Measurements from ENCODE around the gene TRIML2.

DNA sequence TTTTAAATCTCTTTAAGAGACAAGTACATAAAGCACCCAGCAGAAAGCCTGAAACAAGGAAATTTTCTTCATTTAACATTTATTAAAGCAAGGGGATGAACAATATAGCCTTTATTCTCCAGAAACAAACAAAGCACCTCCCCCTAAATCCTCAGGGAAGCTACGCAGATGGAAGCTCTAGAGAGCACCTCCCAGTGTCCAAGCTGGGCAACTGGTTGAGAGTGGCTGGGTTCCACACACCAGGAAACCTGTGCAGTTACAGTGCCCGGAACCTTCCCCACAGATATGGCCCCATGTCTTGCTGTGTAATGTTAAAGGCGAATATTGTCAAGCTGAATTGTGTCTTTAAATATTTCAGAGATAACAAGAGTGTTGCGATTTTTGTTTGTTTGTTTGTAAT is 21.0 kb upstream of the TRIML2 start:
- TF ChIP-seq, protein P1, sequence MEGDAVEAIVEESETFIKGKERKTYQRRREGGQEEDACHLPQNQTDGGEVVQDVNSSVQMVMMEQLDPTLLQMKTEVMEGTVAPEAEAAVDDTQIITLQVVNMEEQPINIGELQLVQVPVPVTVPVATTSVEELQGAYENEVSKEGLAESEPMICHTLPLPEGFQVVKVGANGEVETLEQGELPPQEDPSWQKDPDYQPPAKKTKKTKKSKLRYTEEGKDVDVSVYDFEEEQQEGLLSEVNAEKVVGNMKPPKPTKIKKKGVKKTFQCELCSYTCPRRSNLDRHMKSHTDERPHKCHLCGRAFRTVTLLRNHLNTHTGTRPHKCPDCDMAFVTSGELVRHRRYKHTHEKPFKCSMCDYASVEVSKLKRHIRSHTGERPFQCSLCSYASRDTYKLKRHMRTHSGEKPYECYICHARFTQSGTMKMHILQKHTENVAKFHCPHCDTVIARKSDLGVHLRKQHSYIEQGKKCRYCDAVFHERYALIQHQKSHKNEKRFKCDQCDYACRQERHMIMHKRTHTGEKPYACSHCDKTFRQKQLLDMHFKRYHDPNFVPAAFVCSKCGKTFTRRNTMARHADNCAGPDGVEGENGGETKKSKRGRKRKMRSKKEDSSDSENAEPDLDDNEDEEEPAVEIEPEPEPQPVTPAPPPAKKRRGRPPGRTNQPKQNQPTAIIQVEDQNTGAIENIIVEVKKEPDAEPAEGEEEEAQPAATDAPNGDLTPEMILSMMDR (IDR thresholded peaks at IDR 0.05; ENCODE audit: low read length): no peak
- TF ChIP-seq EZH2phosphoT487 (IDR thresholded peaks at IDR 0.05; ENCODE audit: low read length): no peak
- TF ChIP-seq EZH2 (optimal IDR thresholded peaks at IDR 0.05; ENCODE audit: low read depth, low read length): no peak

Data from MM.1S (cell line).